Gastroesophageal sphincter (tissue), 3 donors: ENCODE measurements around the gene HMX2.

Source experiments
- CTCF ChIP-seq, 4 experiments: fragments of 200-600 bp in 2 of 4; fragments of 450-650 bp in 2 of 4; sonication (generic) in 1 of 4; IDR thresholded peaks; one replicate each; pipeline ENCODE4 v1.5.1; 2017 to 2019; ENCODE audit warnings: antibody characterized with exemption in 4 of 4, mild to moderate bottlenecking in 2 of 4, moderate library complexity in 2 of 4
- POLR2AphosphoS5 ChIP-seq: sonication (generic); formaldehyde crosslinking; IDR thresholded peaks from one replicate; pipeline ENCODE4 v1.6.1; 2017; ENCODE audit warnings: antibody characterized with exemption

- TF ChIP-seq POLR2AphosphoS5 (no peak), CTCF (IDR thresholded peaks at IDR 0.05) (no peak)
These were observed 13.5 kb upstream of the HMX2 start for GRCh38 chr10:123134343-123134914.
